Stimulated activated CD8-positive, alpha-beta memory T cell treated with anti-CD3 and anti-CD28 coated beads, Interleukin-12 subunit alpha, Interleukin-12 subunit beta, amount 100 ng/mL, for 1 hour (primary cell): ENCODE data around the gene OSBP2.
A peak's percentile ranks its signal among the peaks of the same experiment; 100 is the strongest.
"Not testable (repeated sequence)": the region's sequence is repeated elsewhere in the genome, so short reads cannot be mapped to it uniquely, and the experiment has no call there.

Experiments used
- DNase-seq: peaks from one replicate; pipeline ENCODE4 v3.0.0-alpha.2; 2020; ENCODE audit warnings: low read depth

Gene OSBP2

DNA sequence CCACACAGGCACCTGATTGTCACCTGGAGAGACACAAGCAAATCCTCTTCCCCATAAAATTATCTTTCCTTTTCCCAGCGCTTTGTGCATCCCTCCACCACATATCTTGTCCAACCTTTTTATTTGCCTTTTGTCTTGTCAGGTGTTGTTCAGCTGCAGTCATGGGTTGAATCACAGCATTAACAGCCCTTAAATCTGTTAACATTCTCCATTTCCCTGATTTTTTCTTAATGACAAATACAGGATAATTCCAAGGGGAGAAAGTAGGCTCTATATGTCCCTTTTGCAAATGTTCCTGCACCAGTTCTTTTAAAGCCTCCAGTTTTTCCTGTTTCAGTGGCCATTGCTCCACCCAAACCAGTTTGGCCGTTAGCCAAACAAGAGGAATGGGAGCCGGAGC, 18.1 kb upstream of the OSBP2 start:
- DNase-seq, result not testable (repeated sequence)

DNA sequence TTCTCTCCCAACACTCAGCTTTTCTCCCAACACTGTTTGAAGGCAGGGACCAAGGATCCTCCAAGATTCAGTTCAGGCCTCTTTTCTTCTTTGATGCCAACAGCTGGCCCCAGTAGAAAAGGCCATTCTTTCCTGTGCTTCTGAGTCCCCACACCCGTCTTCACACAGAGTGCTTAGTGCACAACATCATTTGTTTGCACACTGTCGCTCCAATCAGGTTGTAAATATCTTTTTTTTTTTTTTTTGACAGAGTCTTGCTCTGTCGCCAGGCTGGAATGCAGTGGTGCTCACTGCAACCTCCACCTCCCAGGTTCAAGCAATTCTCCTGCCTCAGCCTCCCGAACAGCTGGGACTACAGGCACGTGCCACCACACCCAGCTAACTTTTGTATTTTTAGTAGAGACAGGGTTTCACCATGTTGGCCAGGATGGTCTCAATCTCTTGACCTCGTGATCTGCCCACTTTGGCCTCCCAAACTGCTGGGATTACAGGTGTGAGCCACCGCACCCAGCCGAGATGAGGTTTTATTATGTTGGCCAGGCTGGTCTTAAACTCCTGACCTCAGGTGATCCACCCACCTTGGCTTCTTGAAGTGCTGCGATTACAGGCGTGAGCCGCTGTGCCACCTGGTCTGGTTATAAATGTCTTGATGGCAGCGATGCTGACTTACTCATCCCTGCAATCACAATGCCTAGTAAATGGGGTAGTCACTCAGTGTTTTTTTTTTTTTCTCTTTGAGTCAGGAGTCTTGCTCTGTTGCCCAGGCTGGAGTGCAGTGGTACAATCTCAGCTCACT, 14.6 kb upstream of the OSBP2 start:
- not testable (repeated sequence) for DNase-seq

DNA sequence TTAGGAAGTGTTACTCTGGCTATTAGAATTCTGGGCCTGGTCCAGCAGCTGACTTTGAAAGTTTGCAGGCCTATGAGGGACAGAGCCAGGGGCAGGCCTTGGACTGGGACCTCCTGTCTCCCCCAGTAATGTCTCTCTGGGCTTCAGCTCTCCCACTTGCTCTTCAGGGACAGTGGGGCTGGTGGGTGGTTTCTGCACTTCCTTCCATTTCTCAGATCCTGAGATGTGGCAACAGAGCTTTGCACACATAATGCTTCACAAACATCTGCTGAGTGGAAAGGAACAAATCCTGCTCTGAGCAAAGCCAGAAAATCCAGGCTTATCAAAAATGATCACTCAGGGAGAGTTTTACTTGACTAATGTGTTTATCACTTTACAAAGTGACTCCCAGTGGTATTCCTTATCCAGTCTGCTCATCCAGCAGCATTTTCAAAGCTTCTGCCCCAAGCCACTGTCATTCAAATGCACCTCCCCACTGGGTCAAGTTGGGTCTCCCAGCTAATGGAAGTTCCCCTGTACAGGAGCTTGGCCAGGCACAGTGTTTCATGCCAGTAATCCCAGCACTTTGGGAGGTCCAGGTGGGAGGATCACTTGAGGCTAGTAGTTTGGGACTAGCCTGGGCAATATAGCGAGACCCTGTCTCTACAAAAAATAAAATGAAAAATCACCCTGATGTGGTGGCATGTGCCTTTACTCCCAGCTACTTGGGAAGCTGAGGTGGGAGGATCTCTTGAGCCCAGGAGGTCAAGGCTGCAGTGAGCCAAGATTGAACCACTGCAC, 13.5 kb upstream of the OSBP2 start:
- DNase-seq, result no peak

DNA sequence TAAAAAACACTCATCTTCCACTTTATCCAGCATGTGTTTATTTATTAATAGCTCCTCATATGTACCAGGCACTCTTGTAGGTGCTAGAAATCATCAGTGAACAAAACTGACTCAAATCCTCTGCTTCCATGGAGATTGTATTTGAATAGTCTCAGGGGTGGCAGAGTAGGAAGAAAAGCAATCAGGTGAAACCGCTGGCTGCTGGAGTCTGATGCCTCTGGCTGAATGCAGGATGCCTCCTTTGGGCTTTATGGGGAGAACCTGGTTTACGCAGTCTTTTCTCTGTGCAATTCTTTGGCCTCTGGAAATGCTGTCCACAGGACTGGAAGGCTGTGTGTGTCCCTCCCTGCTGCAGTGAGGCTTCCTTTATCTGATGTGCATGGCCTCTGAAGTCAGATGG, 12.8 kb upstream of the OSBP2 start:
- DNase-seq, result no peak

DNA sequence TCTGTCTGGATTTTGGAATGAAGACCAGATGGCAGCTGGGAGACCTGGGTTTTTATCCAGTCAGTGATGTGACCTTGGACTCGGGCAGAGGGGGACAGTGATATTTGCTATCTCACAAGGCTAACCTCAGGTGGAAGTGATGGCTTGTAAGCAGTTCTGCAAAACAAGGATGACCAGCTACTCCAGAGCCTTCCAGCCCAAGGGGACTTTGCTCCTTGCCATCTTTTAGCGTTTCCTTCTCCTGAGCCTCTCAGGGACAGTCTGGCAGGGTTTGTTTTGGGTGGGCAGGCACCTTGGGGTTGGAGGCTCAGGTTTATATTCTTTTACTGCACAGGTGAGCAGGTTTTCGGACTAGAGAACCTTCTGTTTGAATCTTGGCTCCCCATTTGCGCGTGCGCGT, 9.5 kb upstream of the OSBP2 start:
- no peak for DNase-seq

DNA sequence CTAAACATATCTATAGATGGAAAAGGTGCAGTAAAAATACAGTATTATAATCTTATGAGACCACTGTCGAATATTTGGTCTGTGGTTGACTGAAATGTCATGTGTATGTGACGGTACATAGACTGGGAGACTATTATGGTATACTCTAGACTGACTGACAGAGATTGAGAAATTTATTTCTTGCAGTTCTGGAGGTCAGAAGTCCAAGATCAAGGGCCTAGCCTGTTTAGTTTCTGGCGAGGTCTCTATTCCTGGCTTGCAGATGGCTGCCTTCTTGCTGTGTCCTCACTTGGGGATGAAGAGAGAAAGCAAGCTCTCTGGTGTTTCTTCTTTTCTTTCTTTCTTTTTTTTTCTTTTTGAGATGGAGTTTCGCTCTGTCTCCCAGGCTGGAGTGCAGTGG, 7.3 kb upstream of the OSBP2 start:
- no peak for DNase-seq

DNA sequence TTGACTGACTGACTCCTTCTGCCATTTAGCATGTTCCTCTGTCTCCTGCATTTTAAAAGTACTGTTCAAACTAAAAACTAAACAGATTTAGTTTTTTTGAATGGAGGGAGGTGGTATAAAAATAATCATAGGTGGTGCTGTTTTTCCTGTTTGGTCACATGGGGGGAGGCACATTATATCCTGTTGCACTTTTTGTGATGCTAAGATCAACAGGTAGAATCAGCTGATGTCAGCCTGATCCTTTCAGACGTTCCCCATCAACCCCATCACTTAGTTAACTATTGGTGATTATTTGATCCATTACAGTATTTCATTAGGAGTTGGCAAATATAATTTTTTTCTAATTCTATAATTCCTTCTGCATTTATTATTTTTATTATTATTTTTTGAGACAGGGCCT, 5.1 kb upstream of the OSBP2 start:
- DNase-seq, result no peak

DNA sequence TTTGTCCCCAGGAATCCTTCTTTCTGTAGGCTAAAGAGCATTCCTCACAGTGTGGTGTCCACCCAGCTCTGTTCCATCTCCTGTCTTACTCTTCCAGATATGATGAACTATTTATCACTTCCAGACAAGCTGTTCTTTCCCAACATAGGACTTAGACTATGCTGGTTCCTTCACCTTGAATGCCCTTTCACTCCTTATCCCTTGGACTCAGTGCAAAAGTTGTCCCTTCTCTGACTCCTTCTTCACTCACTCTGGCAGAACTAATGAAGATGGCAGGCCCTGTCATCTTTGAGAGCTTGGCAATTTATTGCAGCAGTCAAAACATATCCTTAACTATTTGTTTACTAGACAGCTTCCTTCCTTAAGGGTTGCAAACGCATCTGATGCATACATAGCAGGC, 3.5 kb upstream of the OSBP2 start:
- DNase-seq, result no peak

DNA sequence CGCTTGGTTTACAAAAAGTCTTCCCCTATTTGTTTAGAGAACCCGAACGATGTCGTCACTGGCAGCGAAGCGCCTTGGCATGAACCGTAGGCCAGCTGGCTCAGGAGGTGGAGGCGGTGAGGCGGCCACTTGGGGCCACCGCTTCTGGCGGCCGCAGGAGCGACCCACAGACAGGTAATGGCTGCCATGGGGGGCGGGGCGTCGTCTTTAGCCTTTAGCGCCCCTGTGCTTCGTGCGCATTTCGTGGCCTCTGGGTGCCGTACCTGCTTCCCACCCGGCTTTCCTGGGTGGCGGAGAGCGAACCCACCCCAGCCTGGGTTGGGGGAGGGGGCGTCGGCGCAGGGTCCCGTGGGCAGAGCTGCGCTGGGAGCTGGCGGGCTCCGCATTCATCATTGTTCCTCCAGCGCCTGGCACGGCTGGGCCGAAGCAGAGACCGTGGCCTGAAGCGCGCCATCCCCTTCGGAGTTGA, 469 bp upstream of the OSBP2 start:
- DNase-seq, result peak; percentile 25

DNA sequence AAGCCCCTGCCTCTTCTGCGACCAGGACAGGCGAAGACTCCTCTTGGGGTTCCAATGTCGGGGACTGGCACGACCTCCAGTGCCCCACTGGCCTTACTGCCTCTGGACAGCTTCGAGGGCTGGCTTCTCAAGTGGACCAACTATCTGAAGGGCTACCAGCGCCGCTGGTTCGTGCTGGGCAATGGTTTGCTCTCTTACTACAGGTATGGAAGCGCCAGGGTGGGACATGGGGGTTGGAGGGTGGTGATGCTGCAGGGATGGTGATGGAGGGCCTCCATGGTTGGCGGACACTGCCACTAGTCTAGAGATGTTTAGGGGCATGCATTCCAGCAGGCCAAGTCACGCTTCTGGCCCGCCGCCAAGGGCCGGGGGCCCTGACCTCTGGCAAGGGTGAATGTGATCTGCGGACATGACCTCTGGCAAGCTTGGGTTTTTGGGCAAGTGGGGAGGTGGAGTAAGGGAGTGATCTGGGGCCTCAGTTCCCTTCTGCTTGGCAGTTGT, 727 bp downstream of the OSBP2 start:
- no peak for DNase-seq

DNA sequence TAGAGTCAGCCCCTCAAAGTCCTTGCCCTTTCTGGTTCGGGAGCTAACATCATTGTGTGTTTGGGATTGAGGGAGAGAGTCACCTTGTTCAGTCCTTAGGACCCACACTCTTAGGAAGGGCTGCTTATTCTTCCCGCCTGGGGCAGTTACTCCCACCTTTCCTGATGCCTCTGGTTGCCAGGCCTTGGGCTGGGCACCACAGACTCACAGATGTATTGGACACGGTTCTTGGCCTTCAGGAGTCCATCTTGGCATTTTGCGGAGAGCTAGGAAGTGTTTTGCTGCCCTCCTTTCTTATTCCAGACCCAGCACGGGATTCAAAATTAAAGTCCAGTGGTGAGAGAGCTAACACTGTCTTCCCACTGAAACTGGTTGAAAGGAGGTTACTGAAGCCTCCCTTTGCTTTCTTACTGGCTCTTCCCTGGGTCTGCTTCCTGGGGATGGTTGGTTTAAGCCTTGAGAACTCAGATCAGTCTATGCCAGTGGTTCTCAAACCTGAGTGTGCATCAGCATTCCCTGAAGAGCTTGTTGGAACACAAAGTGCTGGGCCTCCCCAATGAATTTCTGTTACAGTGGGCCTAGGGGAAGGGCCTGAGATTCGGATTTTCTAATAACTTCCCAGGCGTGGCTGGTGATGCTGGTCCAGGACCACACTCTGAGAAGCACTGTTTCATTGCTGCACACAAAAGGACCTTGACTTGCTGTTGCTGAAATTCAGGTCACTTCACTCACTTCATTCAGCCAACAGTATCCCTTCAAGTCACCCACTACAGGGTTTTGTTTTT, 1.4 kb downstream of the OSBP2 start:
- DNase-seq, result no peak

DNA sequence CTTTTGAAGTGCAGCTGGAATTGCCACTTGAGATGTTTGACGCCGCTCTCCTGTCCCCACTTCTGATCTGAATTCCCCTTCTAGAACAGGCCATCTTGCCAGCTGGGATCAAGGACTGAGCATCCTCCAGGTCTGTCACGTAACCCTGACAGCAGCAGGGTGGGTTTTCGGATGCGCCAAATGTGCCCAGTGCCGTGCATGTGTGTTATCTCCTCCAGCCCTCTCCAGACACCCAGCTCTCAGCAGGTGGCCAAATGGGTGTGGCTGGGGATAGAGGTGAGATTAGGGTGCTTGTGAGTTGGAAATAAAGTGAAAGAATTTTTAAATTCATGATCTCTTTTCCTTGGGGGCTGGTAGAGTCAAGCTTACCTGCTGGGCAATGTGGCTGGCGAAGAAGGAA, 3.3 kb downstream of the OSBP2 start:
- DNase-seq, result no peak

DNA sequence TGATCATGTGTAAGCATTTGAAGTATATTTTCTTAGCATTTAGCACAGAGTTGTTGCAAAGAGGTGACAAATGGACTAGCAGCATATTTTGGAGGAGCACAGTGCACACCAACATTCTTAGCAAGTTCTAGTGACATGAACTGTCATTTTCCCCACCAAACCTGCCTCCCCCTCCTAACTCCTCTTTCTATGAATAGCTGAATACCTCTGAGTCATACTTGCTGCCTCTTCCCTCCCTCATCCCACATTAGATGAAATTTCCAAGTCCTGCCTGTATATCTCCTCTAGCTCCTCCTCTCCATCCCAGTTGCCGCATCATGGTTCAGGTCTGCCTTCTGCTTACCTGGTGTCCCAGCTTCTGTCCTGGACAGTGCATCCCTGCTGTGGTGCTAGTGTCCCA, 7.2 kb downstream of the OSBP2 start:
- DNase-seq, result no peak

DNA sequence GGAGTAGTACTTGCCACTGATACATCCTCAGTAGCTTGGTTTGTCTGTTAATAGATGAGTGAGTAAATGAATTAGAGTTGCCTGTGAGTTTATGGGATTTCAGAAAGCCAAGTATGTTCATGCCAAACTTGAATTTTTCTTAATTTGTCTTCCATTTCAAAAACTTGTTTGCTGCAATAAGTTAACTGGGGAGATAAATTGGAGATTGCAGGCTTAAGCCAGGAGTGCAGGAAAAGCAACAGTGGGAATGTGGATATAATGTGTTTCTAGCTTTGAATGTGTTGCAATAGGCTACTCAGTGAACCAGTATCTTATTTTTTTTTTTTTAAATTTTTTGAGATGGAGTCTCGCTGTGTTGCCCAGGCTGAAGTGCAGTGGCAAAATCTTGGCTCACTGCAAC, 8.2 kb downstream of the OSBP2 start:
- no peak for DNase-seq

DNA sequence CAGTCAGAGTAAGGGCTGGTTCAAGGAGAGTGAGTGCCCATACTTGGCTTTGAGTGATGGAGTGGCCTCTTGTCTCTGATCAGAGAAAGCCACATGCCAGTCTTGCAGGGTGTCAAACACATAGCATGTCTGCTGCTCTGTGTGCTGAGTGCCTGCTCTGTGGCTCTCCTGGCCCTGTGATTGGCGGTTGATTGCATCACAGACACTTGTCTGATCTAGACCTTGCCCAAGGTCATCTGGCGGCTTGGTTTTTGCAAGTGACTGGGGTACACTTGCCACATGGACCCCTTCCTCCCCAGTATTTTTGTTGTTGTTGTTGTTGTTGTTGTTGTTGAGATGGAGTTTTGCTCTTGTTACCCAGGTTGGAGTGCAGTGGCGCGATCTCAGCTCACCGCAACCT, 10.3 kb downstream of the OSBP2 start:
- DNase-seq, result no peak

DNA sequence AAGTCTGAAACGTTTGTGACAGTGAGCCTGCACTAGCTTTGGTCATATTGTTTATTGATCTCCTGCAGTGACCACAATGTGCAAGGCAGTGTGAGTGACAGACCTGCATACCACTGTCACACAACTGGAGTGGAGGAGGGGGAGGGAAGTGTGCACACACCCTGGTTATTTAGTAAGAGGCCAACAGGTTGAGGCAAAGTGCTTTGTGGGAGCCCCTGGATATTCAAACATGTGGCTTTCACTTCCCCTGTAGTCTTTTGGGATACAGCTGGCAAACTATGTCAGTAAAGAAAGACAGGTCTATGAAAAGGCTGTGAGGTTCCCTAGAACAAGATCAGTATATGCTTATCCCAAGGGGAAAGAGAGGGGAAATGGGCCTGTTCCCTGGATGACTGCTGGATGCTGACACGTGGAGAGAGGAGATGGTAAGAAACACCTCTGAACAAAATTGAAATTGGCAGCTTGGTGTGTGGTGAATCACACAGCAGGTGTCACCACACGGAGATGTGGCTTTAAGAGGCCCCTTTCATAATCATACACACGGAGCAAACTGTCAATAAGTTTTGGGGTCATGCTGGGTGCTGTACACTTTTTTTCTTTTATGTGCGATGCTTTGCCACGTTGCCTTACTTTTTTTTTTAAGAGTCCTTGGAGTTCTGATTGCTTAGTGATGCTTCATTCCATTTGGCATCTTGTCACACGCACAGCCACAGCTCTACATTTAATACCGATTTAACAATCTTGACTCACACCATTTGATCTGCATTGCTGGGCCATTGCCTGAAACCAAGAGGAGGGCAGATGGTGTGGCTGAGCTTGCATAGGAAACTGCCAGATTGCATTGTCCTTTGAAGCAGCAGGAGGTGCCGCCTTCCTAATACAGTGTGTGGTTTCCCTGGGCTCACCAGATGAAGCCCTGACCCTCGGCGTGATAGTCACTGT, 11.3 kb downstream of the OSBP2 start:
- no peak for DNase-seq

DNA sequence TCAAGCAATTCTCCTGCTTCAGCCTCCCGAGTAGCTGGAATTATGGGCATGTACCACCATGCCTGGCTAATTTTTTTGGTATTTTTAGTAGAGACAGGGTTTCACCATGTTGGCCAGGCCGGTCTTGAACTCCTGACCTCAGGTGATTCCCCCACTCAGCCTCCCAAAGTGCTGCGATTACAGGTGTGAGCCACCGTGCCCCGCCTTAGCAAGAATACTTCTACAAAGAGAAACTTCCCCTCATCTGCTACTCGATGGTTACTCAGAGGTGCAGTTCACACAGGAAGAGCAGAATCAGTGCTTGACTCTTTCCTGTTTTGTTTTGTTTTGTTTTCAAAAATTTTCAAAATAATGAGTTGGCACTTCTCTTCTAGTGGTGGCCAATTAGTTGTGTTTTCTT, 15.3 kb downstream of the OSBP2 start:
- not testable (repeated sequence) for DNase-seq

DNA sequence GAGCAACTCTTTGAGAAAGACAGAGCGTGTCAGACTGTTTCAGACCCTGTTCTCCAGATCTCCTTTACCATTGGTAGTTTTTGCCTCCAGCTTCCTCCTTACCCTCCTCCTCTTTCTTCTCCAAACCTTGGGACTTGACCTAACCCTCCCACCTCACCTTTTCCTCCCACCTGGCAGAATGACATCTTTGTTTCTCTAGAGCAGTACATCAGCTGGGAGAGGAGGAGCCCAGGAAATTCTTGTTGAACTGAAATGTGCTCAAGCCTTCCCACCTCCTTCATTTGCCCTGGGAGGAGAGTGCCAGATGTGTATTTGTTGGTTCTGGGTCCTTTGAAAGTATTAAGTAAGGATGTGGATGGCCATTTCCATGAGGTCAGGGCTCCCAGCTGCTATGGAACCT, 17.4 kb downstream of the OSBP2 start:
- no peak for DNase-seq

DNA sequence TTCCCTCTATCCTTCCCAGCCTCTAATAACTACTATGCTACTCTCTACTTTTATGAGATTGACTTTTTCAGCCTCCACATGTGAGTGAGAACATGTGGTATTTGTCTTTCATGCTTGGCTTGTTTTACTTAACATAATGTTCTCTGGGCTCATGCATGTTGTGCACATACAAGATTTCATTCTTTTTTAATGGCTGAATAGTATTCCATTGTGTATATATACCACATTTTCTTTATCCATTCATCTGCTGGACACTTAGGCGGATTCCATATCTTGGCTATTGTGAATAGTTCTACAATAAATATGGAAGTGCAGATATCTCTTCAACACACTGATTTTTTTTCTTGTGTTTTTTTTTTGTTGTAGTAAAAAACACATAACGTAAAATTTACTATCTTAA, 19.4 kb downstream of the OSBP2 start:
- DNase-seq, result no peak

DNA sequence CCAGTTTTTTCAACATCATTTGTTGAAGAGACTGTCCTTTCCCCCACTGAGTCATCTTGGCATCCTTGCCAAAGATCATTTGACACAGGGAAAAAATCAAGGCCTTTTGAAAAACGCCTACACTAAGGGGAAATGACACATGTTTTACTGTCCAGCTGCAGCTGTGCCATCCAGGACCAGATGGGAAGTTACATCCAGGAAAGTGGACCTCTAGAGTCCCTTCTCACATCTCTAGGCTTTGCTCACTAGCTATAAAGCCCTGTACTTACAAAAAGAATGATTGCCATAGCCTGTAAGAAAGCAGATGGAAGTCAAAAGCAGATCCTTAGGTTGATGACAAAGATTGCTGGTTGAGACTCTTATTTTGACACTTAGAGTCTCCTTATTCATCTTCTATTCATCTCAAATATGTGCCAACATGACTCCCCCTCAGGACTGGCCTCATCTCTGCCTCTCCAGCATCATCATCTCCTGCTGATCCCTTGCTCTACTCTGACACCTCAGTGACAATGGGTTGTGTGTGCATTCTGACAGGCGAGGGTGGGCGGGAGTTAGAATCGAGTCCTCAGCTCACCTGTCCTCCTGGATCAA, 22.8 kb downstream of the OSBP2 start:
- no peak for DNase-seq

DNA sequence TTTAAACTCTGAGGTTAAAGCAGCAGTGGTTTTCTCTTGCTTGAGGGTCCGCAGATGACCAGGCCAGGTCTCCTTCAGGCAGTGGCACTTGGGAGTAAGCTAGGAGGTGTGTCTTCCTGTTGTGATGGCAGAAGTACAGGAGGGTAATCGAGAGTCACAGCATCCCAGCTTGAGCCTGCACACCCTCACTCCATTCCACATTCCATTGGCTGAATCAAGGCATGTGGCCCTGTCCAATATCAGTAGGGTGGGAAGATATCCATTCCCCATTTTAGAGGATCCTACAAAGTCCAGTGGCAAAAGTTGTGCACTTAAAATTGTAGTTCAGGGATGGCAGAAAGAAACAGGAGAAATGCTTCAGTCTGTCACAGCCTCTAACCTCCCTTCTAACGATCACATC, 23.3 kb downstream of the OSBP2 start:
- DNase-seq, result no peak
